Nephron (organoid): ENCODE data around the gene UBL7.

Source experiments
- H3K27ac Mint-ChIP-seq, 3 experiments: 2 replicates each; pipeline ENCODE4 v1.8.0; 2020; ENCODE audit warnings: mixed read lengths in 3 of 3, mild to moderate bottlenecking in 2 of 3, moderate library complexity in 1 of 3
- H3K27me3 Mint-ChIP-seq: 2 replicates; pipeline ENCODE4 v1.8.0; 2021; ENCODE audit warnings: low read depth, mild to moderate bottlenecking, moderate library complexity, mixed read lengths
- H3K36me3 Mint-ChIP-seq: 2 replicates; pipeline ENCODE4 v1.8.0; 2020; ENCODE audit warnings: low read depth, mixed read lengths
- H3K4me1 Mint-ChIP-seq: 2 replicates; pipeline ENCODE4 v1.8.0; 2020; ENCODE audit warnings: mixed read lengths
- H3K4me3 Mint-ChIP-seq, 3 experiments: 2 replicates each; pipeline ENCODE4 v1.8.0; 2020; ENCODE audit warnings: mild to moderate bottlenecking in 3 of 3, mixed read lengths in 3 of 3, moderate library complexity in 2 of 3
- H3K9me3 Mint-ChIP-seq: 2 replicates; pipeline ENCODE4 v1.8.0; 2020; ENCODE audit warnings: mixed read lengths
- TF ChIP-seq, protein P1 (sequence below), 3 experiments: fragments of 200-600 bp; sonication (generic); IDR thresholded peaks; one replicate each; pipeline ENCODE4 v1.5.0; 2021; ENCODE audit warnings: antibody characterized with exemption in 3 of 3; ENCODE audit not compliant: unreplicated experiment in 3 of 3

The UBL7 gene

DNA sequence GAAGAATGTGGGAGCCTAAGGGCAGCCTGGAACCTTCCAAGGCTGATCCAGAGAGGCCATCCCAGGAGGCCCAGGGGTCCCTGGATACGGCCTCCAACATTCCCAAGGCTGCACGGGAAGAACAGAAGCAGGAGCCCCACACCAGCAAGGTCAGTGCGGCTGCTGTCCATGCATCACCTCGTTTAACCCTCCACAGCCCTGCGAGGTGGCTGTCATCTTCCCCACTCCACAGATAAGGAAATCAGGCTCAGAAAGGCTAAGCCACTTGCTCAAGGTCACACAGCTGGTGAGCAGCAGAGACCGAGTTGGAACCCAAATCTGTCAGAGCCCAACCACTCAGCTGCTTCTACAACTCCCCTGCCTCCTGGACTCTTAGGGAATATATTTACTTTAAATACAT is 48.8 kb downstream of the UBL7 start:
- TF ChIP-seq, protein P1, sequence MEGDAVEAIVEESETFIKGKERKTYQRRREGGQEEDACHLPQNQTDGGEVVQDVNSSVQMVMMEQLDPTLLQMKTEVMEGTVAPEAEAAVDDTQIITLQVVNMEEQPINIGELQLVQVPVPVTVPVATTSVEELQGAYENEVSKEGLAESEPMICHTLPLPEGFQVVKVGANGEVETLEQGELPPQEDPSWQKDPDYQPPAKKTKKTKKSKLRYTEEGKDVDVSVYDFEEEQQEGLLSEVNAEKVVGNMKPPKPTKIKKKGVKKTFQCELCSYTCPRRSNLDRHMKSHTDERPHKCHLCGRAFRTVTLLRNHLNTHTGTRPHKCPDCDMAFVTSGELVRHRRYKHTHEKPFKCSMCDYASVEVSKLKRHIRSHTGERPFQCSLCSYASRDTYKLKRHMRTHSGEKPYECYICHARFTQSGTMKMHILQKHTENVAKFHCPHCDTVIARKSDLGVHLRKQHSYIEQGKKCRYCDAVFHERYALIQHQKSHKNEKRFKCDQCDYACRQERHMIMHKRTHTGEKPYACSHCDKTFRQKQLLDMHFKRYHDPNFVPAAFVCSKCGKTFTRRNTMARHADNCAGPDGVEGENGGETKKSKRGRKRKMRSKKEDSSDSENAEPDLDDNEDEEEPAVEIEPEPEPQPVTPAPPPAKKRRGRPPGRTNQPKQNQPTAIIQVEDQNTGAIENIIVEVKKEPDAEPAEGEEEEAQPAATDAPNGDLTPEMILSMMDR (IDR thresholded peaks at IDR 0.05; ENCODE audit: unreplicated experiment in 3 of 3), result no peak
- Mint-ChIP-seq H3K27ac (peak overlapping the region in 1 of 3 experiments; percentile 46), H3K4me3 (no peak overlapping the region), H3K36me3 (peaks cover 14% of the 10 kb centered on the region), H3K27me3 (peaks cover 3% of the 10 kb centered on the region), H3K4me1 (peaks cover 33% of the 10 kb centered on the region), H3K9me3 (no peaks in the 10 kb centered on the region)

DNA sequence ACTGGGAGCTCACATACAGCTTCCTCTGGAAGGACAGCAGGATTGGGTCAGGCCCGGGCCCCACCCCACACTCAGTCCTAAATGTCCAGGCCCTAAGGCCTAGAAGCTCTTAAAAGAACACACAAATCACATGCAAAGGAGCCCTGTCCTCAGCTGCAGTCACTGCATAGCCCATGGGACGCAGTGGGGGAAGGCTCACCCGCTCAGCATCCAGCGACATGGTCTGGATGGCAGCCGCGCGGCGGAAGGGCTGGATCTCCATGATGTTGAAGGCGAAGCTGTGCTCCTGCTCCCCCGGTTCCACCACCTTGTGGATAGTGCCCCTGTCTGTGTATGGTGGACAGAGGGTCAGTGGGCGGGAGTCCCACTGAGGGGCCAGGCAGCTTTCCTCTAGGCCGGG is 49.3 kb downstream of the UBL7 start:
- Mint-ChIP-seq H3K4me3 (no peak overlapping the region), H3K27me3 (peaks cover 3% of the 10 kb centered on the region), H3K4me1 (peaks cover 34% of the 10 kb centered on the region), H3K36me3 (peaks cover 14% of the 10 kb centered on the region), H3K9me3 (no peaks in the 10 kb centered on the region), H3K27ac (peak overlapping the region in 1 of 3 experiments; percentile 33)
- TF ChIP-seq, protein P1 (IDR thresholded peaks at IDR 0.05; ENCODE audit: unreplicated experiment in 3 of 3), result no peak

DNA sequence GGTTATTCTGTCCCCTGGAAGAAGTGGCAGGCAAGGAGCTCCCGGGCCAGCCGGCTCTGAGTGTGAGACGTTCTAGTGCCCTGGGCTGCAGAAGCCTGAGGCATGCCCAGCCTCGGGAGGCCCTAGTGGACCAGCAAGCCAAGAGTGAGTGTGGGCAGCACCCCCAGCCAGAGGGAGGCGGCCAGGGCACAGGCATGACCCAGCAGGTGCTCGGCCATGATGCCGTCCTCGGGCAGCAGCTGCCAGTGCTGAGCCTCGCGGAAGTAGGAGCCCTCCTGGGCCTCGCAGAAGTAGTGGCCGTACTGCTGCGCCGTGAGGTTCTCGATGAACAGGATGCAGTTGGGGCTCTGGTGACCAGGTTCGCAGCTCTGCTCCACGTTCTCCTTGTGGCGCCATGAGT is 50.5 kb downstream of the UBL7 start:
- Mint-ChIP-seq H3K27me3 (peaks cover 1% of the 10 kb centered on the region), H3K4me3 (no peak overlapping the region), H3K36me3 (peaks cover 9% of the 10 kb centered on the region), H3K27ac (no peak overlapping the region), H3K4me1 (peaks cover 38% of the 10 kb centered on the region), H3K9me3 (no peaks in the 10 kb centered on the region)
- TF ChIP-seq, protein P1 (IDR thresholded peaks at IDR 0.05; ENCODE audit: unreplicated experiment in 3 of 3), result no peak

DNA sequence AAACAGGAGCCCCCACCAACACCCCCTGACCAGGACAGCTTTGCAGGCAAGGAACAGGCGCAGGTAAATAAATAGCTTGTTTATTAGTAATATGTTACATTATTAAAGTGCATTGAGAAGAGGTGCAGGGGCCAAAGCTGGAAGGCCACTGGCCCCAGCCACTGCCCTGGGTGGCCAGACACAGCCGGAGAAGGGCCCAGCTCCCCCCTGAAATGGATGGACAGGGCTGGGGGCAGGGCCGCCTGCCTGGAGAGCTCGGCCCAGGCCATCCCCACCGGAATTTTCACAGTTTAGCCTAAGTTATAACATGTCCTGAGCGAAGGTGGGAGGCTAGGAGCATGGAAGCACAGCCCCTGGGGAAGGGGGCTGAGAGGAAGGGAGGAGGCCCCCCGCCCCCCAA is 51.7 kb downstream of the UBL7 start:
- Mint-ChIP-seq H3K9me3 (no peaks in the 10 kb centered on the region), H3K4me1 (peaks cover 44% of the 10 kb centered on the region), H3K36me3 (peaks cover 3% of the 10 kb centered on the region), H3K4me3 (no peak overlapping the region), H3K27ac (peak overlapping the region in 1 of 3 experiments; percentile 94), H3K27me3 (peaks cover 4% of the 10 kb centered on the region)
- TF ChIP-seq, protein P1 (IDR thresholded peaks at IDR 0.05; ENCODE audit: unreplicated experiment in 3 of 3), result no peak

DNA sequence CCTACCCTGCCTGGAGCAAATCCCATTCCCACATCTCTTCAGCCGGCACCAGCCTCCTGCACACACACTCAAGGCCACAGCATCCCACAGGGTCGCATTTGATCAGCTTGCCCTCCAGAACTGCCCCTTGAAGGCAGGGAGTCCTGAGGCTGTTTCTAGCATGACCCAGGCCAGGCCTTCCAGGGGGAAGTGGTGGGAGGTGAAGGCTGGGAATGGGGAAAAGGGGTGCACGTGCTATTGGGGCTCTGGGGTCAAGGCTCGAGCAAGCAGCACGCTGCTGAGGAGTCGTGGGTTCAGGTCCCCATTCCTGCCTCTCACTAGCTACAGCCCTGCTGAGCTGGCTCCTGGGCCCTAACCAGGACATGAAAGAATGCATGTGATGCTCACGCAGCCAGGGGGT is 52.1 kb downstream of the UBL7 start:
- TF ChIP-seq, protein P1 (IDR thresholded peaks at IDR 0.05; ENCODE audit: unreplicated experiment in 3 of 3), result no peak
- Mint-ChIP-seq H3K27me3 (peaks cover 4% of the 10 kb centered on the region), H3K4me3 (no peak overlapping the region), H3K27ac (peak overlapping the region; percentile 79 to 94 (median 91)), H3K4me1 (peaks cover 49% of the 10 kb centered on the region), H3K36me3 (no peaks in the 10 kb centered on the region), H3K9me3 (no peaks in the 10 kb centered on the region)

DNA sequence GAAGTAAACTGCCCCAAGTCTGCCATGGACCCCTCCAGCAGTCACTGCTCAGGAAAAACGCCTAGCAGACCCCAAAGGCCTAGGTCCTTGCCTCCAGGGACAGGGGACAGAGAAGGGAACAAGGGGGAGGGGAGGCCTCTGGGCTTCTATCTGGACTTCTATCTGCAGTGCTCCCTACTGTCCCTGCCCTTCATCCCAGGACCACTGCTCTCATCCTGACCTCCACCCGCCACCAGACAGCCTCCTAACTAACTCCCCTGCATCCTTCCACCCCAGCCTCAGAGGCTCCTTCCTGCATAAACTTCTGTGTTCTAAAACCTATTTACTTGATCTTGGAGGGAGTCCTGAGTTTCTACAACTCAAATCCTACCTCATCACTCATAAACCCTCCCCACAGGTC is 52.6 kb downstream of the UBL7 start:
- Mint-ChIP-seq H3K4me3 (peak overlapping the region in 1 of 3 experiments; percentile 13), H3K9me3 (no peaks in the 10 kb centered on the region), H3K4me1 (peaks cover 53% of the 10 kb centered on the region), H3K27me3 (peaks cover 4% of the 10 kb centered on the region), H3K27ac (peak overlapping the region; percentile 79 to 94 (median 91)), H3K36me3 (no peaks in the 10 kb centered on the region)
- TF ChIP-seq, protein P1 (IDR thresholded peaks at IDR 0.05; ENCODE audit: unreplicated experiment in 3 of 3), result no peak
